HG03469 (cell line): ENCODE data around the gene KDM5C.

Experiments used
- ATAC-seq: cut with Tn5 transposase; IDR thresholded peaks from one replicate; pipeline ENCODE4 v1.9.1; 2021; ENCODE audit warnings: mild to moderate bottlenecking, moderate library complexity, moderate number of reproducible peaks; ENCODE audit not compliant: unreplicated experiment

KDM5C gene

DNA sequence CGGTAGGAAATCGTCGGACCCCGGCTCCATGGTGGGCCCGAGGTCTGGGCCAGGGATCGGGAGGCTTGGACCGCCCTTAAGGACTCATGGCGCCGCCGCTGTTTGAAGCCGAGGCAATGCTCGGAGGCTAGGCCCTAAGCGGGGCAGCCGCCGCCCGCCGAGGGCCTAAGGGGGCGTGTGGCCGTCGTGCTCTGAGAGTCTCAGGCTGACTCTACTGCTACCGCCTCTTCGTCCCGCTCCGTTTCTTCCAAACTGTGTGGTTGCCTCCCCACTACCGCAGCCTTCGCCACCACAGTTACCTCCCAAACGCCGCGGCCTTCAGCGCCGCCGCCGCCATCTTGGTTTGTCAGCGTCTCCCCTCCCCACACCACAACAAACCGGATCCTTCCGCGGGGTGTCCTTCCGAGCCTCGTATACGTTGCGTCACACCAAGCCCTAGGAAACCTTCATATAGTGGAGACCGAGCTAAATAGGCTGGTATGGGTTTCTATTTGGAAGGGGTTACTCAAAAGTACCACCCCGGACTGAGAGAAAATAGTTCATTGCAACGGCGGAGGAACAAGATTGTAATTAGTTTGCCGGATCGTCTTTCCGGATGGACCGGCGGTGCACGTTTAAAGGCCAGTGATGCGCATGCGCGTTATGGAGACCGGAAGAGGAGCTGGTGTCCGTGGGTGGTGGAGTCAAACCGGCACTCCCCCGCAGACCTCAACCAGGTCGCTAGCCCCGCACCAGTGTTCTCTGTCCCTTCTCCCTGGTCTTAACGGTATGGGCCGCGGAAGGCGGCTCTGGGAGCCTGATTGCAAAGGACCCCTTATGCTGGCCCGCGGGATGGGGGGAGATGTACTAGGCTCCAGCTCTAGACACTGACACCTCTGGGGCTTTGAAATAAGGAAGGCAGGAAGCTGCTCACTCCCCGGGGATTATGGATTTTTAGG lies at the start of gene KDM5C:
Gene KDM5C, minus strand, starts transcription at position 348 of the 938 bp plus-strand sequence. Its CDS starts 318 bp downstream, at position 30.
- no peak for ATAC-seq

DNA sequence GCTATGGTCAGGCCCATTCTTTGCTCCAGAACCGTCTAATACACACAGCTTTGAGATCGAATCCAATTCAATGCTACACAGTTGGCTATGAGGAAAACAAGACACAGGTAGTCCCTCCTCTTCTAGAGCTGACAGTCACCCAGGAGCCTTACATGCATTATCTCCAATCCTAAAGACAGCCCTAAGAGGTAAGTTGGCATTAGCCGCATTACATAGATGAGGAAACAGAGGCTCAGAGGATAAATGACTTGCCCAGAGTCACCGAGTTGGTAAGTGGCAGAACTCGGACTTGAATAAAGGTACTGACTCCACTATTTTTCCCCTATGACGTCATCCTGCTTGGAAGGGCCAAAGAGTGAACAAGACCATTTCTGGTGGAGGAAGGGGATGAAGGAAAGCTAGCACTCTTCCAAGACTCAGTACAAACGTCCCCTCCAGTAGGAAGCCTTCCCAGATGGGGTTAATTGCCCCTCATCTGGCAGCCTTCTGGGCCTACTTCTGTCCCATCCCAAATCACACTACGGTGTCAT lies 47.9 kb upstream of the KDM5C start:
- ATAC-seq: no peak

GRCh38 chrX:53269536-53270107 lies 44.6 kb upstream of the KDM5C start:
- no peak for ATAC-seq

DNA sequence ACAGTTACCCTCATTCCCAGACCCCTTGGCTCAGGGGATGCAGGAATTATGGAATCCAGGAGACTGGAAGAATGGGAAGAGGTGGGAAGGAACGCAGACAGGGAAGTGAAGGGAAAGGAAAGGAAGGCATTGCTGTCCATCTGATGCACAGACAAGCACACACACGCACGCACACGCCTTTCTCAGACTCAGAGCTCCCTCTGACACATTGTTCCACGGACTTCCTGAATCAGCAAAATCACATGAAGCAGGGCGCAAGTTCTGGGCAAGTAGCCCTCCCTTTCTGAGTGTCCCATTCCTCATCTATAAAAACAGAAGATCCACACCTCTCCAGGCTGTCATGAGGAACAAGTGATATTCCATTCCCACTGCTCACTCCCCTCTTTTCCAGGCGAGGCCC lies 43.2 kb upstream of the KDM5C start:
- no peak for ATAC-seq

DNA sequence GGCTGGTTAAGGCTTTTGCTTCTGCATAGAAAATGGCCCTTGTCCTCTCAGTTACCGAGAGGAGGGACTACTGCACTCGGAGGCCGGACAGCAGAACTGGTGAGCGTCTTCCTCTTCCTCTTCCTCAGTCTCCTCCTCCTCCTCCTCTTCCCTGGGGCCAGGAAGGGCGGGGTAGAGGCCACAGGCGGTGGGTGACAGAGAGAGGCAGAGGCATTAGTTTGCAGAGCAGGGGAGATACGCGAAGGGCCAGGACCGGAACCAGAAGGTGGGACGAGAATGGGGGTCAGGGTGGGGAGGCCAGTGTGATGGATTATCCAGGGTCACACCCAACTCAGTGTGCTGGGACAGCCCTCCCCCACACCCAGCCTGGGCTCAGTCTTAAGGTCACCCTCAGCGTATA lies 41.9 kb upstream of the KDM5C start:
- no peak for ATAC-seq

DNA sequence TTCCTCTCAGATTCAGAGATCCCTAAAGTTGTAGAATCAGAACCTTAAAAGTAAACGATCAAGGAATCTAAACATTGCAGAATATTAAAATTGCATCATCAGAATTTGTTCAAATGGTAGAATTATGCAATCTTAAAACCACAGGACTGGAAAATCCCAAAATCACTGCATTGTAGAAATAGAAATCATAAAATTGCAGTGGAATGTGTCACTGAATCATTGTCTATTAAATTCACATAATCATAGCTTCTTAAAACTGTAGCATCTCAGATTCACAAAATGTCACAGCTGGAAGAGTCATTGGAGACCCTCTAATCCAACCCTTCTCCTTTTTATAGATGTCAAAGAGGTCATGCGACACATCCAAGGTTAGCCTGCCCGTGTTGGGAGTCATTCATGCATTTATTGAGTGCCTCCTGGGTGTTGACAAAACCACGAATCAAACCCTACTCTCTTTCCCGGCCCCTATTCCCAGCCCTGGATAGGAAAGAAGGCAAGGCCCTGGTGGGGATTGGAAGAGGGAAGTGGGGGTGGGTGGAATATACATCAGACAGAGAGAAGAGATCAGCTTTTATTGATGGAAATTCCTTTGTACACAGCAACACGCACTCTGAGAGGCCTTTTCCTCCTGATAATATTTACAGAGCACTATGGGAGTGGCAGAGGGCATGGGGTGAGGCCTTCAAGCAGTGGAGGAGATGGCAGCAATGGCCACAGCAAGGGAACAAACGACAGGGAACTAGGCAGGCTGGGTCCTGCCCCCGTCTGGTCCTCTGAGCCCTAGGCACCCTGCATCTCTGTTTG lies 41.0 kb upstream of the KDM5C start:
- ATAC-seq: no peak

DNA sequence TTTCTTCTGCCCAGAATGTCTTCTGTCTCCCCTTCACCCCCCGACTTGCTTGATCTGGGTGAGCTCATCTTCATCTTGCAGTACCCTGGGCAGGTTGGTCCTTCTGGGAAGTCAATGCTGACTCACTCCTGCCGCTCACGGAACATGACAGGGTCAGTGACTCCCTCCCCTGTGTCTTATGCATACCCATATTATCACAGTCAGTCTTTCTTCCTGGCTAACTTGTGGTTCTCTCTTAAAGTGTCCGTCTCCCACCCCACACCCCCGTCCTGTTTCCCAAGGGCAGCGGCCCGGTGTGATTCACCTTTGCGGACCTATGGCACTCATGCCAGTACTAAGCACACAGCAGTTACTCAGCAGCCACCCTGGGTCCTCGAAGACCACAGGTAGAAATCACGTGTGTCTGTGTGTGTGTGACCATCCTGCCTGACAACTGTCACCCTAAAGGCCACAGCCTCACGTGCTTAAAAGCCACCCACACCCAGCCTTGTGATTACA lies 38.6 kb upstream of the KDM5C start:
- no peak for ATAC-seq

DNA sequence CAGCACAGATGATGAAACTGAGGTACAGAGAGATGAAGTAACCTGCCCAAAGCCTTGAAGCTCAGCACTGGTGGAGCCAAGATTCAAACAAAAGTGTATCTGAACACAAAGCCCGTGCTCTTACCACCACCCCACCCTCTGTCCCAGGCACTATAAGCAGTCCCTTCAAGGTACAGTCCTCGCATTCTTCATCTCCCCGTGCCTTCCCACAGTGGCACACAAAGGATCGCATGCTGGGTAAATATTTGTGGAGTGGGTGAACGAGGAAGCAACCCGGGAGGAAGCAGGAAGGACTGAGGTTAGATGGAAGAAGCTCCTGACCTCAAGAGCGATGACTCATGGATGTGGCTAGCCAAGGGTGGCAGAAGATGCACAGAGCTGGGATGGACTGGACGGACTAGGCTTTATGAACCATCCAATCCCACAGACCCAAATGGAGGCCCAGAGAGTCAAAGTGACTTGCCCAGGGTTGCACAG lies 37.9 kb upstream of the KDM5C start:
- ATAC-seq: no peak

DNA sequence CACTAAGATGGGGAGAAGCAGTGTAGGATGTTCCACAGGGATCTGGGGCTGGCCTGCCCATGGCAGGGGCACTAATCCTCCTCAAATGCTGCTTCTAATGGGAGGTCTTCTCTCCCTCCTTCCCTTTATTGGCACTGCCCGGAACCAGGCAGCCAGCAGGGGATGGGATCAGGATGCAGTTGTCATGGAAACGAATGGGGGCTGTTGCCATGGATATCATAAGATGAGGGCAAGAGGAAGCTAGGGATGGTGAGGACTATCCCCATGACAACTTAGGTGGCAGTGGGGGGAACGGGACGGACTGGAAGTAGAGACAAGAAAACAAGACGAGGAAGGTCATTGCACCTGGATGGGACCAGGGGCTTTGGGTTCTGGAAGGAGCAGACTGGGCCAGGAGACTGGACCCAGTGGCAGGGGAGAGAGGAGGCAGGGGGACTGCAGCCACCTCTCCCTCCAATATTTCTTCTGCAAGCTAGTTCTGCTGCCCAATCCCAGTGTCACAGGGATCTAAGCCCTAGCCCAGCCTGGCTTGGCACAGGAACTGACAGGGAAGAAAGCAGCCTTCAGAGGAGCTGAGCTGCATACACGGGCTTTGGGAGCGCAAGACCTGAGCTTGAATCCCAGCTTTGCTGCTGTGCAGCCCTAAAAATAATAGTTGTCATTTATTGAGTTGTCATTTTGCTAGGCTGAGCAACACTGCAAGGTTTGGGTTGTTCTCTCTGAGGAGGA lies 37.3 kb upstream of the KDM5C start:
- no peak for ATAC-seq

- ATAC-seq: no peak
Measured at GRCh38 chrX:53261355-53261972, 36.5 kb upstream of the KDM5C start.

DNA sequence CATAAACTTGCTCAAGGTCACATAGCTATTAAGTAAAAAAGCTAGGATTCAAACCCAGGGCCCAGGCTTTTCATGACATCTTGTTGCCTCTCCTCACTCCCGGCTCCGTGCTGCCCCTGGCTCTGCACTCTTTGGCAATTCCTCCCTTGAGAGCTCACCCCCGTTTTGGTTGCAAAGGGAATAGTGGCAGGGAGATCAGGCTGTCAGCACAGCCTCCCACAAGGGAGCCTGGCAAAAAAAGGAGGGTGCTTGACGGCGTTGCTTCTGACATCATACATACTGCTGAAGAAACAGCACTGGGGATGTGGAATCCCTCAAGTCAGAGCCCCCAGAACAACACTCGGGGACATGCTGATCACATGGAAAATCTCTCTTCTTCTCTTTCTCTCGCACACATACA lies 35.8 kb upstream of the KDM5C start:
- ATAC-seq: no peak

- ATAC-seq: no peak
Measured at GRCh38 chrX:53257670-53258423, 32.8 kb upstream of the KDM5C start.

DNA sequence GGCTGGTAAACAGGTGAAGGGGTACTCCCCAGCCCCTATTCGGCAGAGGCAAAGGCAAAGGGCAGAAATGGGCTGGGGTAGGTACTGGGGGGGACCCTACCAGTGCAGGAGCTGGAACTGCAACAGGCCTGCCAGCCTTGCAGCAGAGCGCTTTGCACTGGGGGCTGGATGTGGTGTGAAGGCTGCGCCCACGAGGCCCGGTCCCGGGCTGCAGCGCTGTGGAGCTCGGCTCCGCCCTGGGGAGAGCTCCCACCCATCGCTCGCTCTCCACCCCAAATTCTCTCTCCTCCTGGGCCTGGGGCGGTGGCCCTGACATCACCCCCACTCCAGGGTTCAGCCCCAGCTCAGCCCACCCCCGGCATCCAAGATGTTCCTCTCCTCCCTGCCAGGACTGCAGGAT lies 32.2 kb upstream of the KDM5C start:
- ATAC-seq: no peak

DNA sequence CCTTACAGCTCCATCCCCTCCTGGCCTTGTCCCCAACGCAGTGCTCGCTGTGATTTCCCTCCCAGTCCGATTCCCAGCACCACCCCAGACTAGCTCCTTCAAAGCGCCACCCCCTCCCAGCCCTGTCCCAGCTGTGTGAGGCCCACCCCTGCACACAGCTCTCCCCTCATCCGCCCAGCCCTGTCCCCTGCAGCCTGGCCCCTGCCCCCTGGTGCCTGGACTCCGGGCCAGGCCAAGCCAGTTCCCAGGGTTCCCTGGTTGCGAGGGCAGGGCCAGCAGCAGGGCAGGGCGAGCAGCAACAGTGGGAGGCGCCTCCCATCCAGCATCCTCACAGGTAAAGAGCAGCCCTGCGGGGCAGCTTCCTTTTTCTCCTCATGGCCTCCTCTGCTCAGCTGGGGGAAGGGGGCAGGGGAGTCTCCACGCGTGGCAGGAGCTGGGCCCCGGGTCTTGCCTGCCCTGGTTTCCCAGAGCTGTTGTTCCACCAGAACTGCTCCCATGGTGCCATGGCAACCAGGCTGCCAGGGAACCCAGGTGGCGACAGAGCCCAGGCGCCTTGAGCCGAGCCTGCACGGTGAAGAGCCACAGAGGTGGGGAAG lies 31.5 kb upstream of the KDM5C start:
- ATAC-seq: no peak

DNA sequence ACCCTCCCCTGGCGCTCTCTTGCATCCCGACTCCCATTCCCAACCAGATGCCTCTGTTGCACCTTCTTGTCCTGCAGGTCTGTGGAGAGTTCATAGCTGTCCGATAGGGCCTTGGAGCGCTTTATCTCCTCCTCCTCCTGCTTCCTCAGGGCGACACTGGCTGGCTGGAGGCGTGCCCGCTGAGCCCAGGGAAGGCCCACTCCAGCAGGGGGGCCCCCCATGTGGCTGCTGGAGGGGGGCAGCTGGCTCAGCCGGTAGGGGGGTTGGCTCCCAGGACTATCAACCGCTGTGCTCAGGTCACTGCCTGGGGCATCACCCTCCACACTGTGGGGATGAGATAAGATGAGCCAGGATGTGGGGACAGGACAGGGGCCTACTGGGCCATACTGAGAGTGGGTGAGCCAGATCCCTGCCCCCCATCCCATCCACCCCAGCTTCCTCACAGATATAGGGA lies 30.8 kb upstream of the KDM5C start:
- ATAC-seq: no peak

DNA sequence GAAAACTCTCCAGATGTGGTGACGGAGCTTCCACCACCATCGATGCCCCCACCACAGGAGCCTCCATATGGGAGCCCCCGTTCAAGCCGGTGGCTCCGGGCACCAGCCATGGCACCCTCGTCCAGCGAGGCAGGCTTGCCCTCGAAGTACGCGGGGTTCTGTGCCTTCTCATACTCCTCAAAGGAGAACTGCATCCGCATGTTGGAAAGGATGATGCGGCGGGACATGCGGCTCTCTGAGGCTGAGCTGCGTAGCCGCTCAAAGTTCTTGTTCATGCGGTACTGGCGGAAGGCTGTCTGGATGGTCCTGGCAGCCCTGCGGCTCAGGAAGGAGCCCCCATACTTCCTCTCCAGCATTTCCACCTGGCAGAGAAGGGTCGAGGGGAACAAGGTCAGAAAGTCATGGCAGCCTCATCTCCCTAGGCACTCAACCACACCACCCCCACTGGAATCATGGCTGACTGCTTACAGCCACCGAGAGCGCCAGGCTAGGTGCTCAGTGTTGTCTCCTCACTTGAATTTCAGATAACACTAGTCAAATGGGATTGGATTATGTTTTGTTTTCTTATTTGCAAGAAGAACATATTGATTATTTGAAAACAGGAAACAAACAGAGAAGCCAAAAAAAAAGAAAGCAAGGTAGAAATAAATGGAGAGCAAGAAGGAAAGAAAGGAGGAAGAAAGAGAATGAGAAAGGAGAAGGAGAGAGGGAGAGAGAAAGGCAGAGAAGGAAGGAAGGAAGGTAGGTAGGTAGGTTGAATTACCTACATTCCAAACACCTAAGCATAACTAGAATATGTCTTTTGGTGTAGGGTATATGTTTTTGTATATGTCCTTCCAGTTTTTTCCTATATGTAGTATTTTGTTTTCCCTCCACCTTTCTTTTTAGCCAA lies 29.8 kb upstream of the KDM5C start:
- no peak for ATAC-seq

DNA sequence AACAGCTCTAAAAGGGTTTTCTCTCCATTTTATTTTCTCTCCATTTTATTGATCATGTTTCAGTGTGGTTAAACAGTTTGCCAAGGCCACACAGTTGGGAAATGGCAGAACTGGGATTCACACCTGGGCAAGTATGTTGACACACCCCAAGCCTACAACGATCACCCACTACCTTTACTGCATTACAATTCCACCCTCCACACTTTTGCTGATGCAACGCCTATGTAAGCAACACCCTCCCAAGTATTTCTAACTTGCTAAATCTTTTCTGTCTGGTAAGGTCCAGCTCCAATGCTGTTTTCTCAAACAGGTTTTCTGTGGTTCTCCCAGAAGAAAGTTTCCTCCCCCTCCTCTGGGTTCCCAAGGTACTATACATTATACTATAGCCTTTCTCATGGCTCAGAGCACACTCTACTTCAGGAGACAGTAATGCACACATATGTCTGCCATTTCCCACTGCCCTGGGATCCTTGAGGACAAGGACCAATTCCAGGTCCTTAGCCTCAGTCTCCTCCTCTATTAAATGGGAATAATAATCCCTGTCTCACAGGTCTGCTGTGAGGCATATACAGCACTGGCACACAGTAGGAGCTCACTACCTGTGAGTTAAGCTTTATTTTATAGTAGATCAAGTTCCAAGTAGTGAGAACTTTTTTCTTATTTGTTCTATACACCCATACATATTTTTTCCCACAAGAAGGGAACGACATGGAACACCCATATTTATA lies 28.4 kb upstream of the KDM5C start:
- ATAC-seq: no peak
